Activated CD4-positive, alpha-beta T cell treated with anti-CD3 and anti-CD28 coated beads, Interleukin-2, Interleukin-6, amounts not matched to agents 100 ng/mL and 50 ng/mL, durations not matched to agents 16 hours and 8 hours (primary cell): ENCODE measurements around the gene HSD3B2.
"Not testable (repeated sequence)": the region's sequence is repeated elsewhere in the genome, so short reads cannot be mapped to it uniquely, and the experiment has no call there.

Experiments
- DNase-seq: peaks from one replicate; pipeline ENCODE4 v3.0.0-alpha.2; 2020

Gene HSD3B2

GRCh38 chr1:119414950-119415349, at the start of gene HSD3B2:
HSD3B2 (plus strand) TSS chr1:119415150; CDS start chr1:119415420, 270 bp downstream.
- DNase-seq, result no peak

GRCh38 chr1:119366424-119366823, 48.5 kb upstream of the HSD3B2 start:
- no peak for DNase-seq

GRCh38 chr1:119367432-119368124, 47.4 kb upstream of the HSD3B2 start:
- peak; percentile 8 for DNase-seq

- no peak for DNase-seq
These were observed 46.4 kb upstream of the HSD3B2 start, which contains the start of gene HAO2 for GRCh38 chr1:119368554-119368953. HAO2 (plus strand) TSS chr1:119368785; CDS start chr1:119381086, 12,301 bp downstream.

- DNase-seq, result no peak
These were observed 44.2 kb upstream of the HSD3B2 start for GRCh38 chr1:119370748-119371147.

- DNase-seq, result no peak
These were observed 43.1 kb upstream of the HSD3B2 start for GRCh38 chr1:119371815-119372214.

- no peak for DNase-seq
These were observed 42.4 kb upstream of the HSD3B2 start for GRCh38 chr1:119372503-119373086.

- DNase-seq, result no peak
These were observed 41.5 kb upstream of the HSD3B2 start for GRCh38 chr1:119373465-119373864.

- DNase-seq, result no peak
These were observed 40.6 kb upstream of the HSD3B2 start for GRCh38 chr1:119374208-119374874.

GRCh38 chr1:119375366-119375765, 39.6 kb upstream of the HSD3B2 start:
- DNase-seq, result no peak

GRCh38 chr1:119376594-119376993, 38.4 kb upstream of the HSD3B2 start:
- no peak for DNase-seq

- DNase-seq, result not testable (repeated sequence)
These were observed 37.4 kb upstream of the HSD3B2 start for GRCh38 chr1:119377594-119377993.

GRCh38 chr1:119379117-119379516, 35.8 kb upstream of the HSD3B2 start:
- no peak for DNase-seq

- no peak for DNase-seq
These were observed 34.6 kb upstream of the HSD3B2 start for GRCh38 chr1:119380304-119380703.

GRCh38 chr1:119380983-119381662, 33.8 kb upstream of the HSD3B2 start:
- no peak for DNase-seq

GRCh38 chr1:119384591-119384990, 30.4 kb upstream of the HSD3B2 start:
- DNase-seq, result no peak

- no peak for DNase-seq
These were observed 29.3 kb upstream of the HSD3B2 start for GRCh38 chr1:119385650-119386049.

- DNase-seq, result no peak
These were observed 27.1 kb upstream of the HSD3B2 start for GRCh38 chr1:119387858-119388257.

GRCh38 chr1:119388450-119388849, 26.5 kb upstream of the HSD3B2 start:
- DNase-seq, result no peak

GRCh38 chr1:119390526-119390925, 24.4 kb upstream of the HSD3B2 start:
- DNase-seq, result no peak

- DNase-seq, result no peak
These were observed 23.2 kb upstream of the HSD3B2 start for GRCh38 chr1:119391749-119392148.

GRCh38 chr1:119394085-119394484, 20.9 kb upstream of the HSD3B2 start:
- DNase-seq, result no peak

GRCh38 chr1:119396982-119397381, 18.0 kb upstream of the HSD3B2 start:
- no peak for DNase-seq

- DNase-seq, result no peak
These were observed 17.0 kb upstream of the HSD3B2 start for GRCh38 chr1:119397986-119398385.
